Measurements from ENCODE around the gene NTNG2. TPM values are rescaled to one million over a fixed set of nuclear protein-coding genes. Genes with fewer than 3 reads are reported as not detected.

NTNG2 gene
- total RNA-seq, 1 donor from 2014 or later = 1.0 TPM

DNA sequence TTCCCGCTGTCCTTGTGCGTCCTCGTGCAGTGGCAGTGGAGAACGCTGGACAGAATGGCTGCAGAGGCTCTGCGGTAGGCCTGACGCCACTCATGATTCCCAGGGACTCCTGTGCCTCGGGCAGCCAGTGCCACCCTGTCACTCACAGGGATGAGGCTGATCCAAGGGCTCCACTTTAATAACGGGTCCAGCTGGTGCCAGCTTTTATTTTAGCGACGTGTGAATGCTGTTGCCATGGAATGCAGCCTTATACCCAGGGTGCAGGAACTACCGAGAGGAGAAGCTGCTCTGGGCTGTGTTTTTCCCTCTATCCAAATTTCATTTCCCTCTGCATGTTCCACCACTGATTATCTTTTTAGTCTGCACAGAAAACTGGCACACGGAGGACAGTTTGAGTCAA is 15.8 kb upstream of the NTNG2 start:
- no peaks in the 10 kb centered on the region for H3K36me3 Mint-ChIP-seq
- H3K27me3 ChIP-seq = peaks cover 8% of the 10 kb centered on the region
- no peaks in the 10 kb centered on the region for H3K79me2 ChIP-seq (ENCODE audit: low read depth)
- H3K27ac ChIP-seq = no peak overlapping the region
- peaks cover 19% of the 10 kb centered on the region for H3F3A ChIP-seq (ENCODE audit: low read depth)
- peaks cover 19% of the 10 kb centered on the region for H3K4me1 Mint-ChIP-seq
- H3K9me3 ChIP-seq (ENCODE audit: low read depth) = no peaks in the 10 kb centered on the region
- DNase-seq (ENCODE audit: low spot score) = no peak
- peaks cover 4% of the 10 kb centered on the region for H4K20me1 ChIP-seq (ENCODE audit: low read depth)
- H3K9ac ChIP-seq = no peak overlapping the region
- H3K4me3 Mint-ChIP-seq = no peak overlapping the region
- H3K4me1 ChIP-seq = peaks cover 15% of the 10 kb centered on the region
- H2AFZ ChIP-seq (replicated peaks) = no peak overlapping the region
- H3K27me3 Mint-ChIP-seq (ENCODE audit: insufficient read depth, low read depth) = peaks cover 25% of the 10 kb centered on the region
- TF ChIP-seq EZH2phosphoT487 (IDR thresholded peaks at IDR 0.05) = no peak
- no peak for TF ChIP-seq EZH2 (IDR thresholded peaks at IDR 0.05)
- TF ChIP-seq CTCF (IDR thresholded peaks at IDR 0.05) = no peak
- no peak overlapping the region for H3K4me2 ChIP-seq
- no peaks in the 10 kb centered on the region for H3K9me3 Mint-ChIP-seq
- peak overlapping the region; percentile 39 for H3K27ac Mint-ChIP-seq
- H3K4me3 ChIP-seq = no peak overlapping the region
- H3K36me3 ChIP-seq = no peaks in the 10 kb centered on the region

- no peak overlapping the region for H2AFZ ChIP-seq (replicated peaks)
- H3K4me2 ChIP-seq = no peak overlapping the region
- no peak overlapping the region for H3K4me3 ChIP-seq
- H3K36me3 ChIP-seq = no peaks in the 10 kb centered on the region
- TF ChIP-seq EZH2 (IDR thresholded peaks at IDR 0.05) = no peak
- no peak for TF ChIP-seq EZH2phosphoT487 (IDR thresholded peaks at IDR 0.05)
- TF ChIP-seq CTCF (IDR thresholded peaks at IDR 0.05) = no peak
- peaks cover 4% of the 10 kb centered on the region for H4K20me1 ChIP-seq (ENCODE audit: low read depth)
- no peak overlapping the region for H3K27ac ChIP-seq
- H3K9ac ChIP-seq = no peak overlapping the region
- peaks cover 13% of the 10 kb centered on the region for H3F3A ChIP-seq (ENCODE audit: low read depth)
- peak overlapping the region; percentile 39 for H3K27ac Mint-ChIP-seq
- peaks cover 28% of the 10 kb centered on the region for H3K27me3 Mint-ChIP-seq (ENCODE audit: insufficient read depth, low read depth)
- H3K4me1 ChIP-seq = peaks cover 11% of the 10 kb centered on the region
- no peaks in the 10 kb centered on the region for H3K9me3 Mint-ChIP-seq
- no peaks in the 10 kb centered on the region for H3K36me3 Mint-ChIP-seq
- peaks cover 8% of the 10 kb centered on the region for H3K27me3 ChIP-seq
- H3K4me1 Mint-ChIP-seq = peaks cover 13% of the 10 kb centered on the region
- H3K79me2 ChIP-seq (ENCODE audit: low read depth) = no peaks in the 10 kb centered on the region
- no peak for DNase-seq (ENCODE audit: low spot score)
- no peaks in the 10 kb centered on the region for H3K9me3 ChIP-seq (ENCODE audit: low read depth)
- no peak overlapping the region for H3K4me3 Mint-ChIP-seq
Measured at GRCh38 chr9:132146575-132146974, 15.3 kb upstream of the NTNG2 start.

- no peaks in the 10 kb centered on the region for H3K36me3 ChIP-seq
- H3K4me1 ChIP-seq = peaks cover 6% of the 10 kb centered on the region
- H3K36me3 Mint-ChIP-seq = no peaks in the 10 kb centered on the region
- H3K27me3 ChIP-seq = peaks cover 8% of the 10 kb centered on the region
- H3K4me1 Mint-ChIP-seq = peaks cover 6% of the 10 kb centered on the region
- no peak overlapping the region for H3K27ac ChIP-seq
- no peak overlapping the region for H2AFZ ChIP-seq (replicated peaks)
- H4K20me1 ChIP-seq (ENCODE audit: low read depth) = no peaks in the 10 kb centered on the region
- H3K4me3 Mint-ChIP-seq = no peak overlapping the region
- peaks cover 6% of the 10 kb centered on the region for H3F3A ChIP-seq (ENCODE audit: low read depth)
- peaks cover 26% of the 10 kb centered on the region for H3K27me3 Mint-ChIP-seq (ENCODE audit: insufficient read depth, low read depth)
- DNase-seq (ENCODE audit: low spot score) = no peak
- no peak for TF ChIP-seq EZH2 (IDR thresholded peaks at IDR 0.05)
- H3K4me3 ChIP-seq = no peak overlapping the region
- no peak overlapping the region for H3K27ac Mint-ChIP-seq
- no peaks in the 10 kb centered on the region for H3K9me3 Mint-ChIP-seq
- H3K79me2 ChIP-seq (ENCODE audit: low read depth) = no peaks in the 10 kb centered on the region
- no peak overlapping the region for H3K9ac ChIP-seq
- H3K9me3 ChIP-seq (ENCODE audit: low read depth) = no peaks in the 10 kb centered on the region
- H3K4me2 ChIP-seq = no peak overlapping the region
Measured at GRCh38 chr9:132147331-132147730, 14.5 kb upstream of the NTNG2 start.

DNA sequence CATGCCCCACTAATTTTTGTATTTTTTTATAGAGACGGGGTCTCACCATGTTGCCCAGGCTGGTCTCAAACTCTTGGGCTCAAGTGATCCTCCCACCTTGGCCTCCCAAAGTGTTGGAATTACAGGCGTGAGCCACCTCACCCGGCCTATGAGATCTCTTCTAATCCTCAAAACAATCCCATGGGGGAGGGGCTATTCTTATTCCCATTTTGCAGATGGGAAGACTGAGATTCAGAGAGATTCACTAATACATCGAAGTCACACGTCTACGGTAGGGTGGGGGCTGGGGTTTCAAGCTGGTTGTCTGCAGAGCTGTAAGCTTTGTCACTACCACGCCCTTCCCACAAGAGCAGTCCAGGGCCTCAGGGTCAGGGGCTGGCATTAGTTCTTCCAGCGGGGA is 14.0 kb upstream of the NTNG2 start:
- no peak overlapping the region for H3K4me3 ChIP-seq
- H3K4me3 Mint-ChIP-seq = no peak overlapping the region
- H3K36me3 Mint-ChIP-seq = no peaks in the 10 kb centered on the region
- H3K27me3 Mint-ChIP-seq (ENCODE audit: insufficient read depth, low read depth) = peaks cover 21% of the 10 kb centered on the region
- H2AFZ ChIP-seq (replicated peaks) = no peak overlapping the region
- H3K9ac ChIP-seq = no peak overlapping the region
- peaks cover 3% of the 10 kb centered on the region for H3K4me1 ChIP-seq
- no peaks in the 10 kb centered on the region for H4K20me1 ChIP-seq (ENCODE audit: low read depth)
- no peak overlapping the region for H3K4me2 ChIP-seq
- TF ChIP-seq EZH2 (IDR thresholded peaks at IDR 0.05) (no peak), CTCF (IDR thresholded peaks at IDR 0.05) (no peak)
- no peak overlapping the region for H3K27ac ChIP-seq
- no peaks in the 10 kb centered on the region for H3K36me3 ChIP-seq
- H3K27me3 ChIP-seq = peaks cover 8% of the 10 kb centered on the region
- H3F3A ChIP-seq (ENCODE audit: low read depth) = peaks cover 3% of the 10 kb centered on the region
- peaks cover 2% of the 10 kb centered on the region for H3K4me1 Mint-ChIP-seq
- no peaks in the 10 kb centered on the region for H3K79me2 ChIP-seq (ENCODE audit: low read depth)
- no peaks in the 10 kb centered on the region for H3K9me3 ChIP-seq (ENCODE audit: low read depth)
- H3K27ac Mint-ChIP-seq = no peak overlapping the region
- no peak for DNase-seq (ENCODE audit: low spot score)
- H3K9me3 Mint-ChIP-seq = no peaks in the 10 kb centered on the region
